Brain microvascular endothelial cell (primary cell): ENCODE measurements around the gene NCKAP5L.

Source experiments
- DNase-seq: peaks from one replicate; pipeline ENCODE4 v3.0.0-alpha.2; 2020
- H3K27ac ChIP-seq: fragments of 250-450 bp; sonication (Bioruptor Pico); 2 replicates; pipeline ENCODE4 v1.5.1; 2020; ENCODE audit warnings: mild to moderate bottlenecking, moderate library complexity
- H3K27me3 ChIP-seq: fragments of 250-450 bp; sonication (Bioruptor Pico); replicated peaks from 2 replicates; pipeline ENCODE4 v1.5.1; 2020; ENCODE audit warnings: mild to moderate bottlenecking
- H3K36me3 ChIP-seq: fragments of 250-450 bp; sonication (Bioruptor Pico); replicated peaks from 2 replicates; pipeline ENCODE4 v1.5.1; 2020; ENCODE audit warnings: mild to moderate bottlenecking
- H3K4me3 ChIP-seq: 2 replicates; pipeline ENCODE4 v1.5.1; 2011; ENCODE audit warnings: low read depth, mild to moderate bottlenecking, control low read depth, low read length, moderate library complexity
- CTCF ChIP-seq: IDR thresholded peaks from 2 replicates; pipeline ENCODE4 v1.5.1; 2011; ENCODE audit warnings: low read depth, mild to moderate bottlenecking, moderate library complexity, low read length, control low read depth, inconsistent platforms; ENCODE audit errors: missing control alignments
- in situ Hi-C: cut with HindIII; loops from 2 replicates; pipeline ENCODE4 v1.10.0; 2017; ENCODE audit warnings: low sequenced_read_pairs, low pct_ligation_motif_present

Gene NCKAP5L

GRCh38 chr12:49803693-49804450 is 24.3 kb downstream of the NCKAP5L start:
- Histone ChIP-seq H3K36me3 (peaks cover 59% of the 10 kb centered on the region), H3K27ac (no peak overlapping the region), H3K27me3 (no peaks in the 10 kb centered on the region), H3K4me3 (no peak overlapping the region)
- in situ Hi-C loops, result no loop called here
- no peak for DNase-seq
- no peak for TF ChIP-seq CTCF

GRCh38 chr12:49801141-49802063 is 26.8 kb downstream of the NCKAP5L start:
- no peak for DNase-seq
- no peak for TF ChIP-seq CTCF
- no peak overlapping the region for H3K27ac ChIP-seq
- no peak overlapping the region for H3K4me3 ChIP-seq
- H3K36me3 ChIP-seq, result peaks cover 81% of the 10 kb centered on the region
- in situ Hi-C loops, result no loop called here
- no peaks in the 10 kb centered on the region for H3K27me3 ChIP-seq

GRCh38 chr12:49800421-49801140 is 27.6 kb downstream of the NCKAP5L start:
- Histone ChIP-seq H3K27ac (no peak overlapping the region), H3K27me3 (no peaks in the 10 kb centered on the region), H3K4me3 (no peak overlapping the region), H3K36me3 (peaks cover 81% of the 10 kb centered on the region)
- TF ChIP-seq CTCF, result no peak
- in situ Hi-C loops, result no loop called here
- DNase-seq, result no peak

- in situ Hi-C loops, result no loop called here
- Histone ChIP-seq H3K4me3 (no peak overlapping the region), H3K36me3 (peaks cover 79% of the 10 kb centered on the region), H3K27me3 (no peaks in the 10 kb centered on the region), H3K27ac (no peak overlapping the region)
- TF ChIP-seq CTCF, result no peak
- DNase-seq, result no peak
These were observed 29.3 kb downstream of the NCKAP5L start for GRCh38 chr12:49798934-49799333.

- TF ChIP-seq CTCF, result no peak
- no peak overlapping the region for H3K27ac ChIP-seq
- no peaks in the 10 kb centered on the region for H3K27me3 ChIP-seq
- in situ Hi-C loops, result no loop called here
- H3K36me3 ChIP-seq, result peaks cover 74% of the 10 kb centered on the region
- no peak for DNase-seq
- H3K4me3 ChIP-seq, result no peak overlapping the region
These were observed 30.0 kb downstream of the NCKAP5L start for GRCh38 chr12:49798248-49798647.
